GF-D8 (cell line): Measurements from ENCODE around the gene SAMD11.
"Not testable (repeated sequence)": the region's sequence is repeated elsewhere in the genome, so short reads cannot be mapped to it uniquely, and the experiment has no call there.

Experiments
- DNase-seq: peaks from one replicate; lab custom pipeline; 2025; lab: John Stamatoyannopoulos, UW

The SAMD11 gene

GRCh38 chr1:923131-923990 is at the start of gene SAMD11:
SAMD11 (plus strand) TSS chr1:923923; CDS start chr1:924432, 509 bp downstream.
- DNase-seq: peak; percentile 25

GRCh38 chr1:876428-877208 is 47.1 kb upstream of the SAMD11 start:
- not testable (repeated sequence) for DNase-seq

GRCh38 chr1:877209-877986 is 46.3 kb upstream of the SAMD11 start:
- DNase-seq: not testable (repeated sequence)

GRCh38 chr1:880511-880910 is 43.2 kb upstream of the SAMD11 start:
- not testable (repeated sequence) for DNase-seq

GRCh38 chr1:880915-881314 is 42.8 kb upstream of the SAMD11 start:
- DNase-seq: not testable (repeated sequence)

GRCh38 chr1:886311-886710 is 37.4 kb upstream of the SAMD11 start:
- DNase-seq: no peak

- no peak for DNase-seq
These were observed 37.0 kb upstream of the SAMD11 start for GRCh38 chr1:886760-887159.

- no peak for DNase-seq
These were observed 35.4 kb upstream of the SAMD11 start for GRCh38 chr1:888297-888696.

- not testable (repeated sequence) for DNase-seq
These were observed 33.9 kb upstream of the SAMD11 start for GRCh38 chr1:889774-890173.

- not testable (repeated sequence) for DNase-seq
These were observed 33.5 kb upstream of the SAMD11 start for GRCh38 chr1:890234-890633.

GRCh38 chr1:890661-891060 is 33.1 kb upstream of the SAMD11 start:
- DNase-seq: no peak

GRCh38 chr1:897226-897625 is 26.5 kb upstream of the SAMD11 start:
- DNase-seq: no peak

- DNase-seq: not testable (repeated sequence)
These were observed 25.8 kb upstream of the SAMD11 start for GRCh38 chr1:897951-898350.

GRCh38 chr1:899636-900317 is 23.9 kb upstream of the SAMD11 start:
- DNase-seq: no peak

- no peak for DNase-seq
These were observed 22.4 kb upstream of the SAMD11 start for GRCh38 chr1:901108-901859.

GRCh38 chr1:902802-903201 is 20.9 kb upstream of the SAMD11 start:
- no peak for DNase-seq

- no peak for DNase-seq
These were observed 20.4 kb upstream of the SAMD11 start for GRCh38 chr1:903305-903704.

GRCh38 chr1:903721-904271 is 19.9 kb upstream of the SAMD11 start:
- no peak for DNase-seq

GRCh38 chr1:904310-904950 is 19.3 kb upstream of the SAMD11 start:
- DNase-seq: peak; percentile 35
